Keratinocyte (primary cell): ENCODE results near the gene WDR1. TPM values are rescaled to one million over a fixed set of nuclear protein-coding genes. Genes with fewer than 3 reads are reported as not detected.

Experiments
- DNase-seq: peaks from one replicate; pipeline ENCODE4 v3.0.0-alpha.2; 2011; ENCODE audit warnings: low read depth, missing footprints, low spot score
- FAIRE-seq: peaks from 2 replicates; lab custom pipeline; 2011; peaks lifted over from hg19 to GRCh38; lab: Jason Lieb, UNC
- H2AFZ ChIP-seq: 2 replicates; pipeline ENCODE4 v1.6.0; 2012; ENCODE audit warnings: low read length, control low read depth, inconsistent platforms; ENCODE audit not compliant: control insufficient read depth
- H3K27ac ChIP-seq: 2 replicates; pipeline ENCODE4 v1.5.1; 2011; ENCODE audit warnings: low read length; ENCODE audit not compliant: control insufficient read depth, insufficient read depth
- H3K27me3 ChIP-seq: 3 replicates; pipeline ENCODE4 v1.6.0; 2011; ENCODE audit warnings: low read length; ENCODE audit not compliant: control insufficient read depth, insufficient read depth; ENCODE audit errors: extremely low read depth
- H3K36me3 ChIP-seq, 2 experiments: 2 replicates in 1 of 2; 3 replicates in 1 of 2; pipeline ENCODE4 v1.5.1; 2011; ENCODE audit warnings: low read length in 2 of 2, mild to moderate bottlenecking in 1 of 2; ENCODE audit not compliant: control insufficient read depth in 2 of 2, insufficient read depth in 2 of 2; ENCODE audit errors: extremely low read depth in 1 of 2
- H3K4me1 ChIP-seq: 3 replicates; pipeline ENCODE4 v1.5.1; 2011; ENCODE audit warnings: low read length; ENCODE audit not compliant: control insufficient read depth, insufficient read depth; ENCODE audit errors: extremely low read depth
- H3K4me2 ChIP-seq: 3 replicates; pipeline ENCODE4 v1.6.0; 2011; ENCODE audit warnings: low read depth, low read length; ENCODE audit not compliant: control insufficient read depth, insufficient read depth; ENCODE audit errors: extremely low read depth
- H3K4me3 ChIP-seq, 3 experiments: fragments of 200-600 bp in 1 of 3; sonication (generic) in 1 of 3; 2 replicates in 2 of 3; 3 replicates in 1 of 3; pipeline ENCODE4 v1.5.1; 2011 to 2016; ENCODE audit warnings: low read length in 3 of 3, mild to moderate bottlenecking in 3 of 3, control low read depth in 2 of 3, inconsistent platforms in 1 of 3, low read depth in 1 of 3, mixed read lengths in 1 of 3, mixed run types in 1 of 3, moderate library complexity in 1 of 3; ENCODE audit not compliant: control insufficient read depth in 2 of 3, insufficient read depth in 2 of 3; ENCODE audit errors: extremely low read depth in 1 of 3
- H3K79me2 ChIP-seq: 2 replicates; pipeline ENCODE4 v1.6.0; 2012; ENCODE audit warnings: low read length; ENCODE audit not compliant: control insufficient read depth, insufficient read depth
- H3K9ac ChIP-seq: 3 replicates; pipeline ENCODE4 v1.6.0; 2011; ENCODE audit warnings: low read length; ENCODE audit not compliant: control insufficient read depth, insufficient read depth; ENCODE audit errors: extremely low read depth
- H3K9me1 ChIP-seq: 3 replicates; pipeline ENCODE4 v1.6.0; 2011; ENCODE audit warnings: low read length; ENCODE audit not compliant: control insufficient read depth, insufficient read depth; ENCODE audit errors: extremely low read depth
- H3K9me3 ChIP-seq: 2 replicates; pipeline ENCODE4 v1.5.1; 2012; ENCODE audit warnings: low read depth, low read length; ENCODE audit not compliant: control insufficient read depth
- H4K20me1 ChIP-seq: 3 replicates; pipeline ENCODE4 v1.6.0; 2011; ENCODE audit warnings: low read length; ENCODE audit not compliant: control insufficient read depth, insufficient read depth; ENCODE audit errors: extremely low read depth
- CTCF ChIP-seq, 3 experiments: IDR thresholded peaks in 1 of 3; conservative IDR thresholded peaks in 1 of 3; optimal IDR thresholded peaks in 1 of 3; 2 replicates in 2 of 3; 3 replicates in 1 of 3; pipeline versions ENCODE3 to v1.5.1; 2011; ENCODE audit warnings: low read length in 3 of 3, mild to moderate bottlenecking in 3 of 3, moderate library complexity in 2 of 3, control low read depth in 1 of 3, inconsistent platforms in 1 of 3; ENCODE audit not compliant: insufficient read depth in 2 of 3; ENCODE audit errors: extremely low read depth in 1 of 3
- EZH2 ChIP-seq: IDR thresholded peaks from one replicate; pipeline ENCODE4 v1.6.1; 2012; ENCODE audit warnings: inconsistent platforms, mild to moderate bottlenecking, low read length, moderate library complexity
- dilution Hi-C: fragments of 300-500 bp; cut with MboI; formaldehyde crosslinking; loops from one replicate; pipeline ENCODE4 v1.7.0; 2020; ENCODE audit warnings: low sequenced_read_pairs; ENCODE audit not compliant: extremely low pct_ligation_motif_present
- polyA plus RNA-seq, 5 experiments: library from polyadenylated mRNA; depleted of rRNA in 3 of 5; stranded (reverse) in 3 of 5; stranded (forward) in 1 of 5; unstranded in 1 of 5; fragments of >200 nt; gene quantifications; 1 replicate in 1 of 5; 2 replicates in 3 of 5; 3 replicates in 1 of 5; pipeline versions ENCODE4 v1.2.1 to v1.2.3, GENCODE V29; 2011 to 2012; ENCODE audit warnings: missing spikeins in 2 of 5, low read depth in 1 of 5, low replicate concordance in 1 of 5

Gene WDR1
- polyA plus RNA-seq, 1 donor (not counting 4 experiments of a cell fraction or from before 2014, with no cell fraction given): 423 TPM

GRCh38 chr4:10144479-10144878 is 27.9 kb upstream of the WDR1 start:
- no peaks in the 10 kb centered on the region for H3K36me3 ChIP-seq
- no peak overlapping the region for H3K27ac ChIP-seq
- FAIRE-seq: no peak
- no peak overlapping the region for H3K4me2 ChIP-seq
- DNase-seq: no peak
- H3K79me2 ChIP-seq: no peaks in the 10 kb centered on the region
- H3K9ac ChIP-seq: no peak overlapping the region
- H2AFZ ChIP-seq: no peak overlapping the region
- H4K20me1 ChIP-seq: no peaks in the 10 kb centered on the region
- TF ChIP-seq CTCF (optimal IDR thresholded peaks at IDR 0.05 in 1 of 3, IDR thresholded peaks at IDR 0.05 in 1 of 3, conservative IDR thresholded peaks at IDR 0.05 in 1 of 3; ENCODE audit: extremely low read depth in 1 of 3, insufficient read depth in 2 of 3, low read length in 3 of 3) (no peak), EZH2 (no peak)
- H3K4me1 ChIP-seq: no peaks in the 10 kb centered on the region
- H3K4me3 ChIP-seq: no peak overlapping the region
- dilution Hi-C loops: no loop called here
- no peaks in the 10 kb centered on the region for H3K9me1 ChIP-seq
- no peaks in the 10 kb centered on the region for H3K9me3 ChIP-seq
- H3K27me3 ChIP-seq: peaks cover 9% of the 10 kb centered on the region

- Histone ChIP-seq H3K4me1 (no peaks in the 10 kb centered on the region), H3K9ac (no peak overlapping the region), H3K9me1 (no peaks in the 10 kb centered on the region), H3K27ac (no peak overlapping the region), H3K4me2 (no peak overlapping the region), H3K36me3 (no peaks in the 10 kb centered on the region), H3K9me3 (no peaks in the 10 kb centered on the region), H2AFZ (no peak overlapping the region), H3K79me2 (no peaks in the 10 kb centered on the region), H3K27me3 (peaks cover 7% of the 10 kb centered on the region), H3K4me3 (no peak overlapping the region), H4K20me1 (no peaks in the 10 kb centered on the region)
- no peak for DNase-seq
- TF ChIP-seq EZH2 (no peak), CTCF (optimal IDR thresholded peaks at IDR 0.05 in 1 of 3, IDR thresholded peaks at IDR 0.05 in 1 of 3, conservative IDR thresholded peaks at IDR 0.05 in 1 of 3; ENCODE audit: extremely low read depth in 1 of 3, insufficient read depth in 2 of 3, low read length in 3 of 3) (no peak)
- dilution Hi-C loops: no loop called here
- FAIRE-seq: no peak
Observed at GRCh38 chr4:10143171-10143570, 26.6 kb upstream of the WDR1 start.
